OCI-M2 (cell line): Measurements from ENCODE around the gene ST6GAL1.

Experiments
- DNase-seq: peaks from one replicate; lab custom pipeline; 2025; ENCODE audit not compliant: unreplicated experiment; lab: John Stamatoyannopoulos, UW

The ST6GAL1 gene

DNA sequence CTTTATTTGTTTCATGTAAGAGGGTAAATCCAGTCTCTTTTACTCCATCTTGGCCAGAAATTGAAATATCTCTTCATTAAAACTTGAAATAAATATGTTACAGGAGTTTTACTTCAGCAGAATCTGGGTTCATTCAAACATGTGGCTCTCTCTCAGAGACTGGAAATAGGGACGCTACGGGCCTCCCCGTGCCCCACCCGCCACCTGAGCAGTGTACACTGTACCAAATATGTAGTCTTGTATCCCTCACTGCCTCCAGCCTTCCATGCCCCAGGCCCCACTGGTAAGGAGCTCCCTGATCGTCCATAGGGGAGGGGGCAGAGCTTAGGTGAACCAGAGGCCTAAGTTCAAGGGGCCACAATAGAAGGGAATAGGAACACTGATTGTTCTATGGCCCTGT, 172.9 kb downstream of the ST6GAL1 start:
- DNase-seq: no peak

DNA sequence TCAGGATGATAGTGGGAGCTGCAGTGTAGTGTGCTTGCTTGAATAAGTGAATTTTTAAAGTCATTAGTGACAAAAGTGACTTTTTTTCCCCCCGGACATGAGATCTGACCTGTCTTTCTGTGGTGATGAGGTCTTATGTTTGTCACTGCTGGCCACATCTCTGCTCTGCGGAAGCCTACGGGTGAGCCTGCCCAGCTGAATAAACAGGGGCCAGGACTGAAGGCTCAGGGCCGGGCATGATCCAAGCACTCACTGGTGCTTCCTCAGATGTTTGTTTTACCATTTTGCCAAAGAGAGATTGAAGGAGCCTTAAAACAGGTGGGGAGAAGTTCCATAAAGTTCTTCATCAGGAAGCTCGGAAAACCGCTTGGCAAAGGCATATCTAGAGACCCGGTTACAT, 174.0 kb downstream of the ST6GAL1 start:
- no peak for DNase-seq

DNA sequence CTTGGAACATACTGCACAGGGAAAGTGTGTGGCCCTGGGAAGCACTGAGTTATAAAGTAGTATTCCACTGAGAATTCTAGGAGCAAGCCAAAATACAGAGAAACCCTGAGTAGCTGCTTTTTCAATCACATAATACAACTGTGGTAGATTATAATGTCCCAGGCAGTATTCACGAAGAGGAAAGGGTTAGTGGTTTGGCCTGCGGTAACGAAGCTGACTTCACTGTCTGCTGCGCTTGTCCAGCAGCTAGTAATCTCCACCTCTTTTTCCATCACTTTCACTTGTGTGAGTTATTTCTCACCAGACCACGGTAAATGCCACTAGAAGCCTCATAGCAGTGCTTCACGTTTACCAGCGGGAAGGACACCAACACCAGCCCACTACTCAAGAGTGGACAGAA, 174.6 kb downstream of the ST6GAL1 start:
- no peak for DNase-seq

DNA sequence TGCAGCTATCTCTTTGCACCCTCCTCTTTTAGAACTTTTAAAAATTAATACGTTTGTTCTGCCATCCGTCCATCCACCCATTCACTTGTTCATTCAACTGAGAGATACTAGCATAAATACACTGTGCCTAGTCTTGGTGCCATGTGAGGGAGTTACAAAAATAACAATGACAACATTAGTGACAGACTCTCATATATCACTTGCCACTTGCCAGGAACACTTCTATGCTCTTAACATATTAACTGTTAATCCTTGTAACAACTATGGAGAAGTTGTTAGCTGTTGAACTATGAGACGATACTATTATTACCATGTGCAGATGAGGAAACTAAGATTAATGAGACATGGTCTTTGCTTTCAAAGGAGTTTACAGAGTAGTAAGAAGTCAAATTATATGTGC, 175.4 kb downstream of the ST6GAL1 start:
- no peak for DNase-seq

DNA sequence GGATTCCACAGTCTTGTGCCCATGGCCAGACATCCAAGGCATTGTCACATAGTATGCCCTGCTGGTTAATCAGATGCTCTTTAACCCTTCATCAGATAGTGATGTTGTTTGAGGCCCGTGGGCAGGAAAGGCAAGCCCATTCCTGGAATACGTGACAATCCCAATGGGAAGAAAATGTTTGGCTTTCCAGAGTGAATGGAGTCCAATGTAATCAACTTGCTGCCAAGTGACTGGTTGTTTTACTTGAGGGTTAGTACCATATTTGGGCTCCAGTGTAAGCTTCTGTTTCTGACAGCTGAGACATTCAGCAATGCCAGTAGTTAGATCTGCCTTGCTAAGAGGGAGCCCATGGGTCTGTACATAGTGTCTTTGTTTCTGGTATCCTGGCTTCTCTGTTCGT, 177.7 kb downstream of the ST6GAL1 start:
- no peak for DNase-seq

DNA sequence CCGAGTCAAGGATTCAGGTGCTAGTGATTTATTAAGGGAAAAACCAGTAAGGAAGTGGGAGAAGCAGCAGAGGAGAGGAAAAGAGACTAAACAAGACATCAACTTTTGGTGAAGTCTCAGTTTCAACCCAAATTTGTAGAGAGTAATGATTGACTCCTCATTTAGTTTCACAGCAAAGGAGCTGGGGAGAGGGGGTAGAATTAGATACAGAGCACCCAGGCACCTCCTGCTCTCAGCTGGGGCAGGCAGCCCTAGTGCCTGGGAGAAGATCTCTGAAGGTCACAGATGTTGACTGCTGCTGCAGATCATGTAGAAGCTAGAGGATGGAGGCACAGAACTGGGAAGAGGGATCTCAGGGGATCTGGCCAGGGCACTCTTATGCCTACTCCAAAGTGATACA, 179.8 kb downstream of the ST6GAL1 start:
- DNase-seq: no peak

DNA sequence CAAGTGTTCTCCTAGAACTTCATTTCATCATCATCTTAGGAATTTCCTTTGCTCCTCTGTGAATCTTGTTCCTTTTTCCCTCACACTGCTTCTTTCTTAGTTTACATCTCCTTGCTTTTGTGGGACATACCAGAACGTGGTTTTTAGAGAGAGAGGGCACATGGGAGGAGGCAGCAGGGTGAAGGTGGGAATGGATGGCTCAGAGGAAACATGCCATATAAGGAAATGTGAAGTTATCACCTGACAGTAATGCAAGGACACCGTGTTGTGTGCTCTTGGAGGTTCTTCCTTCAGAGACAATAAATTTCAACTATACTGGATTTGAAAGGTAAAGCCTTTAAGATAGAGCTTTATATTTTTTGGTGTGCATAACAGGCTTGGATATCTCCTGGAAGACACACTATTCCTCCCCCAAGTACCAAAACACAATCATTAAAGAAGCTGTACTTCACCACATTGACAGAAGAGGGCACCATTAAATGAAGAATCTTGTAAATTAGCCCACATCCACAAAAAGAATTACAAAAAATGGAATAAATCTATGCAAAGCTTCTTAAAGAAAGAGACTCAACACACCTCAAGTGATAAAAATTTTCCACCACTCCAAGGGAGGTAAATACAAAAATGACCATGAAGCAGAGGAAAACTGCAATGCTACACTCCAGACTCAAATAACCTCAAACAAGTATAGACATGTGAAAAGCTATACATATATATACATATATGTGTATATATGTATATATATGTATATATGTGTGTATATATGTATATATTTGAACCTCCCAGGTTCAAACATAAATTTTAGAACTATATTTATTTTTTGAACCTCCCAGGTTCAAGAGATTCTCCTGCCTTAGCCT, 182.8 kb downstream of the ST6GAL1 start:
- no peak for DNase-seq

DNA sequence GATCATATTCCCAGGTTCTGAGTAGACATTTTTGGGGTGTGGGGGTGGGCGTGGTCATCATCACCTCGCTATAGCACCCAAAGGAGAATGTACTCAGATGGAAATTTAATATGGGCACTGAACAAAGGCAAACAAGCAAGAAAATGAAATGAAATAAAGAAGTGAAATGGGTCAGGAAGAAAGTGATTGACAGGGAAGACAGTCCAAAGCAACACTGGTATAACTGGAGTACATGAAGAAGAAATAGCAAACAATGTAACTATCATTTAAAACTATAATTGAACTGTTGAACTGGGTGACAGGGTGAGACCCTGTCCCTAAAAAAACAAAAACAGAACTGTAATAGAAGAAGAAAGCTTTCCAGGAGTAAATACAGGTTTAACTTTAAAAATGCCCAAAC, 184.2 kb downstream of the ST6GAL1 start:
- DNase-seq: no peak

DNA sequence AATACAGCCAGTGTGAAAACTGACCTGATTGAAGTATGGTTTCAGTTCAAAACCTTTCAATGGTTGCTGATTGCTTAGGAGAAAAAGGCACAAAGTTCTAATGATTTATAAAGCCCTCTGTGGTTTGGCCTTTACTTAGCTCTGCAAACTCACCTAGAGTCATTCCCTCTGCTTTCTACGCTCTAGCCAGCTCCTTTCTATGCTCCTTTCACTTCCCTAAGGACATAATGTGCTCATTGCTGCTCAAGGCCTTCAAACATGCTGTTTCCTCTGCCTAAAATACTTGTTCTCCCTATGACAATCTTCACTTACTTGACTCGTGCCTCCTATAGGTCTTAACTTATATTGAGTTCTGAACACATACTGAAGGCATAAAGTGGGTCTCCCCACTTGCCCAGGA, 190.0 kb downstream of the ST6GAL1 start:
- no peak for DNase-seq

DNA sequence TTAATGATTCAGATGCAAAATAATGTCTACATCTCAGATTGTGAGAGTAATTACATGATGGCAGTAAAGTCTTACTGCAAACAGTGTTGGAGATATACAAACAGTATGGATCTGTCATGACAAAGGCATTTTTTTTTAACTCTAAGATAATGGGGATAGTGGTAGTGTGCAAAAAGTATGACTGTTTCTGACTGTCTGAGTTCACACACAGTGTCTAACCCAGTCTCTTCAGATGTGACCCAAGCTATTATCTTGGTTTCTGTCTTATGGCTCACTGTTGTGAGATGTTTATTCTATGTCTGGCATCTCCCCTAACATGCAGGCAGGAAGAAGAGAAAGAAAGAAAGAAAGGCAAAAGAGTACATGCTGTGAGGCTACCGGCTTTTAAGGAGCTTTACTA, 191.9 kb downstream of the ST6GAL1 start:
- DNase-seq: no peak

DNA sequence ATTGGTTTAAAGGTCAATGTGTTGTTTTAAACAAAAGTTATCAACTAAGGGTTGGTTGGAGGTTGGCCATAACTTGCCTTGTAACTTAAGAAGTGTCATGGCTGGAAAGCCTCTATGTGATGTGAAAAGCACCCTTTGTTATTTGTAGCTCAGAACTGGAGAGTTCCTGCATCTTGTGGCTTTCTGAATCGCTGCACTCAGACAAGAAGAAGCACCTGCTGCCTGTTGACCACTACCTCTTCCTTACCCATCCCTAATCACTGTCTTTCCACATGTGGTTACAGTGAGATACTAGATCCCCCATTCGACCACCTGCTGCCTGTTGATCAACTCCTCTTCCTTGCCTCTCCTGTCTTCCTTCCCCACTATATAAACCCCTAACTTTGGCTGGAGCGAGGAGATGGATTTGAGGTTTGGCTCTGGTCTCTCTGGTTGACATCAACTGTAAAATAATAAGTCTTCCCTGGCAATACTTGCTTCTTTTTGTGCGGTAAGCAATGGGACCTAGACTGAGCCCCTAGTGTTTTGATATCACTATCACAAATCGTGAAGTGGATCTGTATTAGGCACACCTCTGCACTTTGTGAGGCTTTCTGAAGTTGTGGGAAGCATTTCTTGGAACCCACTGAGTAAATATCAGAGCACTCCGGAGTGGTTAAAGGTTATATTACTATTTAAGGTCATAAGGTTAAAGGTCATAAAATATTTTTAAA, 195.1 kb downstream of the ST6GAL1 start:
- DNase-seq: no peak
